BJ (cell line): Measurements from ENCODE around the gene MAGI1. TPM values are rescaled to one million over a fixed set of nuclear protein-coding genes. Genes with fewer than 3 reads are reported as not detected.

Source experiments
- CTCF ChIA-PET: fragments of 350-600 bp; formaldehyde crosslinking; extraction: SDS; loops from one replicate; lab custom pipeline; 2021; ENCODE audit warnings: antibody characterized with exemption, inconsistent platforms; lab: Yijun Ruan, JAX
- POLR2A ChIA-PET: fragments of 300-600 bp; sonication (Branson Sonifier 250); formaldehyde crosslinking; extraction: SDS; loops from one replicate; lab custom pipeline; 2021; ENCODE audit warnings: antibody characterized with exemption; lab: Charles Lee
- DNase-seq: peaks from one replicate; pipeline ENCODE4 v3.0.0-alpha.2; 2011; ENCODE audit warnings: low read depth
- H3K27me3 ChIP-seq: 2 replicates; pipeline ENCODE4 v1.6.0; 2011; ENCODE audit warnings: low read length; ENCODE audit not compliant: control insufficient read depth, insufficient read depth
- H3K36me3 ChIP-seq: 2 replicates; pipeline ENCODE4 v1.5.1; 2011; ENCODE audit warnings: low read length; ENCODE audit not compliant: control insufficient read depth, insufficient read depth
- H3K4me3 ChIP-seq: 2 replicates; pipeline ENCODE4 v1.5.1; 2011; ENCODE audit warnings: low read depth, mild to moderate bottlenecking, control low read depth, low read length
- polyA plus RNA-seq: library from polyadenylated mRNA; depleted of rRNA; stranded (reverse); fragments of >200 nt; gene quantifications from 2 replicates; pipeline ENCODE4 v1.2.3, GENCODE V29; 2011
- TF ChIP-seq, protein P1 (sequence below): IDR thresholded peaks from 2 replicates; pipeline ENCODE4 v1.5.1; 2011; ENCODE audit warnings: low read depth, mild to moderate bottlenecking, control low read depth, inconsistent platforms, low read length, moderate library complexity; ENCODE audit not compliant: insufficient read depth

The MAGI1 gene
- polyA plus RNA-seq, 1 experiment, result 14.4 TPM

GRCh38 chr3:65335587-65335986 lies 703.1 kb downstream of the MAGI1 start:
- ChIA-PET POLR2A (no interaction called here), CTCF (no interaction called here)
- TF ChIP-seq, protein P1, sequence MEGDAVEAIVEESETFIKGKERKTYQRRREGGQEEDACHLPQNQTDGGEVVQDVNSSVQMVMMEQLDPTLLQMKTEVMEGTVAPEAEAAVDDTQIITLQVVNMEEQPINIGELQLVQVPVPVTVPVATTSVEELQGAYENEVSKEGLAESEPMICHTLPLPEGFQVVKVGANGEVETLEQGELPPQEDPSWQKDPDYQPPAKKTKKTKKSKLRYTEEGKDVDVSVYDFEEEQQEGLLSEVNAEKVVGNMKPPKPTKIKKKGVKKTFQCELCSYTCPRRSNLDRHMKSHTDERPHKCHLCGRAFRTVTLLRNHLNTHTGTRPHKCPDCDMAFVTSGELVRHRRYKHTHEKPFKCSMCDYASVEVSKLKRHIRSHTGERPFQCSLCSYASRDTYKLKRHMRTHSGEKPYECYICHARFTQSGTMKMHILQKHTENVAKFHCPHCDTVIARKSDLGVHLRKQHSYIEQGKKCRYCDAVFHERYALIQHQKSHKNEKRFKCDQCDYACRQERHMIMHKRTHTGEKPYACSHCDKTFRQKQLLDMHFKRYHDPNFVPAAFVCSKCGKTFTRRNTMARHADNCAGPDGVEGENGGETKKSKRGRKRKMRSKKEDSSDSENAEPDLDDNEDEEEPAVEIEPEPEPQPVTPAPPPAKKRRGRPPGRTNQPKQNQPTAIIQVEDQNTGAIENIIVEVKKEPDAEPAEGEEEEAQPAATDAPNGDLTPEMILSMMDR, result no peak
- Histone ChIP-seq H3K27me3 (peaks cover 1% of the 10 kb centered on the region; the same call in 1 of the 2 replicates), H3K36me3 (no peaks in the 10 kb centered on the region), H3K4me3 (no peak overlapping the region)
- no peak for DNase-seq

DNA sequence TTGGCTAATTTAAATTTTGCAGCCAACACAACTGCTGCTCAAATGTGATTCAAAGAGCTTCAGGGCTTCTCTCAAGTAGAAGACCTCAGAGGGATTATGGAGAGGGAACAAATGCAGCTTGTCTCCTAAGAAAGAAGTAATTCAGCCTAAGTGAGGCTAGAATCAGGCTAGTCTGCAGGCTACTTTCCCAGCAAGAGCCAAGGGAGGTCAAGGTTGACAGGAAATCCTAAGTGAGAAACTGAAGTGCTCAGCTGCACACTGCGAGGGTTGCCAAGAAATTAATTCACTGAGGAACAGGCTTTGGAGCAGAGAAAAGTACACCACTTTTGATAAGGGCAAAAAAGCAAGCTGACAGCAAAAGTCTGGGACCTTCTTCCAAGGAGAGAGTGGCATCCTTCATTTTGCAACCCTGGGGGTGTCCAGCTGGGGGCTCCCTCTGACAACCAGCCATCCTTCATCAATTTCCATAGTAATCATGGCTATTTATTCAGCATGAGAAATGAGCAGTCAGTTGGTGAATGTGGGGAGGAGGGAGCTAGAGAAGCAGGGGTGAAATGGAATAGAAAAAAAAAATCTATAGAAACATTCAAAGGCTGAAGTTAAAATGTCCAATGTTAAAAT lies 704.6 kb downstream of the MAGI1 start:
- Histone ChIP-seq H3K36me3 (no peaks in the 10 kb centered on the region), H3K27me3 (peaks cover 1% of the 10 kb centered on the region; the same call in 1 of the 2 replicates), H3K4me3 (no peak overlapping the region)
- CTCF ChIA-PET, result interaction anchor here (0.6 to 0.7 kb wide), 2 partner anchors 8 to 344 kb away, joined by 3 read pairs; no protein-coding TSS in a partner anchor
- TF ChIP-seq, protein P1, result peak; percentile 30; the same call in 1 of the 2 replicates
- POLR2A ChIA-PET, result no interaction called here
- no peak for DNase-seq

DNA sequence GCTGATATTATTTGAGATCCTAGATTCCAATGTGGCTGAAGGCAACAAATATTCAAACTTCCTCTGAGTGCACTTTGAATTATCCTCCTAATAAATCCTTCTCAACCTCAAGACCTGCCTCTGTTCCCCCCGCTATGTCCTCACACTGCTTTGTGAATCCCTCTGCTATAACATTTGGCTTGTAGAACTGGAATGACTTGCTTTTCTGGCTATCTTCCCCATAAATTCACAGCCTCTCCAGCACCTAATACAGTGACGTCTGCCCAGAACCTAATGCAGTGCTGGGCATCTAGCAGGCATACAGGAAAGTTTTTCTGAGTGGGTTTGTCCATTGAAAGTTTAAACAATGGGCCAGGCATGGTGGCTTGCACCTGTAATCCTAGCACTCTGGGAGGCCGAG lies 707.0 kb downstream of the MAGI1 start:
- Histone ChIP-seq H3K27me3 (peaks cover 3% of the 10 kb centered on the region; the same call in 1 of the 2 replicates), H3K36me3 (no peaks in the 10 kb centered on the region), H3K4me3 (no peak overlapping the region)
- TF ChIP-seq, protein P1, result no peak
- DNase-seq, result no peak
- CTCF ChIA-PET, result interaction anchor here (3.0 kb wide), 1 partner anchor 9 kb away, joined by 14 read pairs; no protein-coding TSS in a partner anchor
- POLR2A ChIA-PET, result no interaction called here

- no peak for DNase-seq
- TF ChIP-seq, protein P1, result no peak
- Histone ChIP-seq H3K27me3 (peaks cover 2% of the 10 kb centered on the region; the same call in 1 of the 2 replicates), H3K36me3 (no peaks in the 10 kb centered on the region), H3K4me3 (no peak overlapping the region)
- POLR2A ChIA-PET, result no interaction called here
- CTCF ChIA-PET, result interaction anchor here (3.0 kb wide), 1 partner anchor 11 kb away, joined by 14 read pairs; no protein-coding TSS in a partner anchor
Measured at GRCh38 chr3:65330072-65330471, 708.6 kb downstream of the MAGI1 start.

DNA sequence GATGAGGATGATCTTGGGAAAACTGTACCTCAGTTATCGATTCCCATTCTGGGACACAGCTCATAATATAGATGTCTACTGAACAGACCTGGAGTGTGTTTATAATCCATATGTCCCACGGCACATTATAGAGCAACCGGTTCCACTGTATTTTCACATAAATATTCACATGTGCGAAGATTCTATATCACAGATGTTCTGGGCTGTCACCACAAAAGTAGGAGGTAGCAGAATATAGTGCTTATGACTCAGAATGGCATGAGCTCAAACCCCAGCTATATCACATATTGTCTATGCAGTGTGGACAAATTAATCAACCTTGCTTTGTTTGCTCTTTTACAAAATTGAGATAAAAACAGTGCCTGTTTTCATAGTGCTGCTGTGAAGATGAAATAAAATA lies 710.6 kb downstream of the MAGI1 start:
- no peak for DNase-seq
- ChIA-PET POLR2A (no interaction called here), CTCF (interaction anchor here (0.6 to 1.2 kb wide), 4 partner anchors 14 to 27 kb away, joined by 3 to 4 read pairs (median 3); no protein-coding TSS in a partner anchor)
- Histone ChIP-seq H3K4me3 (no peak overlapping the region), H3K27me3 (peaks cover 2% of the 10 kb centered on the region; the same call in 1 of the 2 replicates), H3K36me3 (no peaks in the 10 kb centered on the region)
- TF ChIP-seq, protein P1, result no peak
